Thoracic aorta (tissue), 2 donors: ENCODE measurements around the gene PCP2. TPM values are rescaled to one million over a fixed set of nuclear protein-coding genes. Genes with fewer than 3 reads are reported as not detected.
"Not testable (repeated sequence)": the region's sequence is repeated elsewhere in the genome, so short reads cannot be mapped to it uniquely, and the experiment has no call there.

ENCODE experiments used
- ATAC-seq: fragments of 150-250 bp; one replicate; pipeline ENCODE4 v1.8.0; 2017; ENCODE audit warnings: low read depth; ENCODE audit not compliant: insufficient number of reproducible peaks, low FRiP score
- DNase-seq: peaks from one replicate; pipeline ENCODE4 v3.0.0-alpha.2; 2020; ENCODE audit warnings: low spot score
- H3K27ac ChIP-seq, 2 donors: fragments of 200-600 bp; sonication (generic); 1 replicate in 1 of 2; 2 replicates in 1 of 2; pipeline ENCODE4 v1.5.1; 2016; ENCODE audit warnings: mild to moderate bottlenecking in 2 of 2, moderate library complexity in 2 of 2
- H3K27me3 ChIP-seq: fragments of 200-600 bp; sonication (generic); replicated peaks from 2 replicates; pipeline ENCODE4 v1.6.0; 2016; ENCODE audit warnings: mild to moderate bottlenecking; ENCODE audit not compliant: insufficient read depth
- H3K36me3 ChIP-seq: fragments of 200-600 bp; sonication (generic); one replicate; pipeline ENCODE4 v1.5.1; 2016
- H3K4me1 ChIP-seq, 2 donors: fragments of 200-600 bp; sonication (generic); 1 replicate in 1 of 2; 2 replicates in 1 of 2; pipeline versions ENCODE4 v1.5.1 to v1.6.0; 2016; ENCODE audit warnings: low read depth in 2 of 2, mild to moderate bottlenecking in 1 of 2; ENCODE audit not compliant: control insufficient read depth in 1 of 2
- H3K4me3 ChIP-seq: fragments of 200-600 bp; sonication (generic); 2 replicates; pipeline ENCODE4 v1.5.1; 2016; ENCODE audit warnings: mild to moderate bottlenecking
- H3K9me3 ChIP-seq: fragments of 200-600 bp; sonication (generic); 2 replicates; pipeline ENCODE4 v1.5.1; 2016
- total RNA-seq, 2 donors: library from RNA; depleted of rRNA; stranded (reverse); fragments of >200 nt; gene quantifications; one replicate each; pipeline versions ENCODE4 v1.1.0 to v1.2.3, GENCODE V29; 2016
- TF ChIP-seq, protein P1 (sequence below): fragments of 200-600 bp; sonication (generic); IDR thresholded peaks from one replicate; pipeline ENCODE4 v1.5.1; 2019; ENCODE audit warnings: antibody characterized with exemption

Gene PCP2
- total RNA-seq, 2 donors from 2014 or later = not detected

GRCh38 chr19:7646426-7646700, 12.8 kb upstream of the PCP2 start:
- TF ChIP-seq, protein P1, sequence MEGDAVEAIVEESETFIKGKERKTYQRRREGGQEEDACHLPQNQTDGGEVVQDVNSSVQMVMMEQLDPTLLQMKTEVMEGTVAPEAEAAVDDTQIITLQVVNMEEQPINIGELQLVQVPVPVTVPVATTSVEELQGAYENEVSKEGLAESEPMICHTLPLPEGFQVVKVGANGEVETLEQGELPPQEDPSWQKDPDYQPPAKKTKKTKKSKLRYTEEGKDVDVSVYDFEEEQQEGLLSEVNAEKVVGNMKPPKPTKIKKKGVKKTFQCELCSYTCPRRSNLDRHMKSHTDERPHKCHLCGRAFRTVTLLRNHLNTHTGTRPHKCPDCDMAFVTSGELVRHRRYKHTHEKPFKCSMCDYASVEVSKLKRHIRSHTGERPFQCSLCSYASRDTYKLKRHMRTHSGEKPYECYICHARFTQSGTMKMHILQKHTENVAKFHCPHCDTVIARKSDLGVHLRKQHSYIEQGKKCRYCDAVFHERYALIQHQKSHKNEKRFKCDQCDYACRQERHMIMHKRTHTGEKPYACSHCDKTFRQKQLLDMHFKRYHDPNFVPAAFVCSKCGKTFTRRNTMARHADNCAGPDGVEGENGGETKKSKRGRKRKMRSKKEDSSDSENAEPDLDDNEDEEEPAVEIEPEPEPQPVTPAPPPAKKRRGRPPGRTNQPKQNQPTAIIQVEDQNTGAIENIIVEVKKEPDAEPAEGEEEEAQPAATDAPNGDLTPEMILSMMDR = no peak
- Histone ChIP-seq H3K4me3 (no peak overlapping the region), H3K4me1 (no peaks in the 10 kb centered on the region), H3K27ac (no peak overlapping the region), H3K36me3 (no peaks in the 10 kb centered on the region), H3K27me3 (no peaks in the 10 kb centered on the region), H3K9me3 (no peaks in the 10 kb centered on the region)
- no peak for DNase-seq
- ATAC-seq = no peak

DNA sequence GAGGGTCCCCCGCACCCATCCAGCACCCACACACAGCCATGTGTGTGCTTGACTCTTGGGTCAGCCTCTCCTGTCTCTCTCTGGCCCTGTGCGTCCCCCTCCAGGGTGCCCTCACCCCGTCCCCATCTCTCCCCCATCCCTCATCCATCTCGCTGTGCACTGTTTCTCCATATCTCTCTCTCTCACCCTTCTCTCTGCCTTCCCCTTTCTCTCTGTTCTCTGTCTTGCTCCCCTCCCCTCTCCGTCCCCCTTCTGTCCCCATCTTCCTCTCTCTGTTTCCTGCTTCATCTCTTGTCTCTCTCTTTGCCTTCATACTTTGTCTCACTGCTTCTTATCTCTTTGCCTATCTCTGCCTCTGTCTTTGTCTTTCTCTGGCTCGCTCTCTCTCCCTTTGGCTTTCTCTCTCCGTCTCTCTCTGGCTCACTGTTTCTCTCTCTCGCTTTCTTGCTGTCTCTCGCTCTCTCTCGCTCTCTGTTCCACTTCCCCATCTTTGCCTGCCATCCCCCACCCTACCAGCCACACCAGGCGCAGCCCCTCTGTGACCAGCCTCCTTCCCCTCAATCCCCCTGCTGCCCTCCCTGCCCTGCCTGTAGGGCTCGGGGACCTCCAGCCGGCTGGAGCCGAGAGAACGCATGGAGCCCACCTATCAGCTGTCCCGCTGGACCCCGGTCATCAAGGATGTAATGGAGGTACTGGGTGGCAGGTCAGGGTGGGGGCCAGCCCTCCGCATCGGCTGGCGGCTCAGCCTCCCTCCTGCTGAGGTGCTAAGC, 12.3 kb upstream of the PCP2 start:
- TF ChIP-seq, protein P1 = no peak
- no peaks in the 10 kb centered on the region for H3K4me1 ChIP-seq
- no peaks in the 10 kb centered on the region for H3K27me3 ChIP-seq
- DNase-seq (no peak), ATAC-seq (no peak)
- no peaks in the 10 kb centered on the region for H3K36me3 ChIP-seq
- no peaks in the 10 kb centered on the region for H3K9me3 ChIP-seq
- no peak overlapping the region for H3K4me3 ChIP-seq
- no peak overlapping the region for H3K27ac ChIP-seq

DNA sequence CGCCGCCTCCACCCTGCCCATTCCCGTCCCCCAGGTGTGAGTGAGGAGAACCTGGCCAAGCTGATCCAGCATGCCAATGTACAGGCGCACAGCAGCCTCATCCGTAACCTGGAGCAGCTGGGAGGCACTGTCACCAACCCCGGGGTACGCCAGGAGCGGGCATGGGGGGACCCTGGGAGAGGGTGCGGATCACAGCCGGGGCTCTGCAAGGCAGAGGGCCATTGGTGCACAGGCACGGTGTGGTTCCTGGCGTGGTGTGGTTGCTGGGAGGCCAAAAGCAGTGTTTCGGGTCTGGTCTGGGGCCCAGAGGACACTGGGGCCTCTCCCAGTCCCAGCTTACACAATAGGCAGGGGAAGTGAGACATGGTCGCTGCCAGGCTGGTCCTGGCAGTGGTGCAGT, 11.6 kb upstream of the PCP2 start:
- H3K27ac ChIP-seq = no peak overlapping the region
- no peaks in the 10 kb centered on the region for H3K9me3 ChIP-seq
- TF ChIP-seq, protein P1 = no peak
- no peaks in the 10 kb centered on the region for H3K36me3 ChIP-seq
- ATAC-seq = no peak
- no peak overlapping the region for H3K4me3 ChIP-seq
- H3K27me3 ChIP-seq = no peaks in the 10 kb centered on the region
- no peaks in the 10 kb centered on the region for H3K4me1 ChIP-seq
- no peak for DNase-seq

GRCh38 chr19:7644550-7644877, 11.0 kb upstream of the PCP2 start:
- TF ChIP-seq, protein P1 = no peak
- ATAC-seq (no peak), DNase-seq (no peak)
- no peaks in the 10 kb centered on the region for H3K4me1 ChIP-seq
- no peaks in the 10 kb centered on the region for H3K9me3 ChIP-seq
- no peak overlapping the region for H3K4me3 ChIP-seq
- no peak overlapping the region for H3K27ac ChIP-seq
- H3K36me3 ChIP-seq = no peaks in the 10 kb centered on the region
- no peaks in the 10 kb centered on the region for H3K27me3 ChIP-seq

DNA sequence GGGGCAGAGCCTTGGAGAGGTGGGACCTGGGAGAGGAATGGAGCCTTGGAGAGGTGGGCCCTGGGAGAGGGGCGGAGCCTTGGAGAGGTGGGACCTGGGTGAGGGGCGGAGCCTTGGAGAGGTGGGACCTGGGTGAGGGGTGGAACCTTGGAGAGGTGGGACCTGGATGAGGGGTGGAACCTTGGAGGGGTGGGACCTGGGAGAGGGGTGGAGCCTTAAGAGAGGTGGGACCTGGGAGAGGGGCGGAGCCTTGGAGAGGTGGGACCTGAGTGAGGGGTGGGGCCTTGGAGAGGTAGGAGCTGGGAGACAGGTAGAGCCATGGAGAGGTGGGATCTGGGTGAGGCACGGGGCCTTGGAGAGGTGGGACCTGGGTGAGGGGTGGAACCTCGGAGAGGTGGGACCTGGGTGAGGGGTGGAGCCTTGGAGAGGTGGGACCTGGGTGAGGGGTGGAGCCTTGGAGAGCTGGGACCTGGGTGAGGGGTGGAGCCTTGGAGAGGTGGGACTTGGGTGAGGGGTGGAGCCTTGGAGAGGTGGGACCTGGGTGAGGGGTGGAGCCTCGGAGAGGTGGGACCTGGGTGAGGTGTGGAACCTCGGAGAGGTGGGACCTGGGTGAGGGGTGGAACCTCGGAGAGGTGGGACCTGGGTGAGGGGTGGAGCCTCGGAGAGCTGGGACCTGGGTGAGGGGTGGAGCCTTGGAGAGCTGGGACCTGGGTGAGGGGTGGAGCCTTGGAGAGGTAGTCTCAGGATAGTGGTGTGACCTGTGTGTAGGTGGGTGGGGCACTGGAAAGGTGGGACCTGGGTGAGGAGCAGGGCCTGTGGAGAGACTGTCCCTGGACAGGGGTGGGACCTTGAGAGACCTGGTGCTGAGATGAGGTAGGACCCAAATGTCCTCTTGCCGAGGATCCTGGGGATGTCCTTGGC, 10.4 kb upstream of the PCP2 start:
- not testable (repeated sequence) for H3K27me3 ChIP-seq, H3K36me3 ChIP-seq, H3K4me3 ChIP-seq, H3K27ac ChIP-seq, H3K4me1 ChIP-seq, H3K9me3 ChIP-seq, ATAC-seq, DNase-seq
